NOMO-1 treated with DMSO at 0.1 percent for 48 hours (cell line): Measurements from ENCODE around the gene FTCD.
"Not testable (repeated sequence)": the region's sequence is repeated elsewhere in the genome, so short reads cannot be mapped to it uniquely, and the experiment has no call there.

Source experiments
- DNase-seq: peaks from one replicate; lab custom pipeline; 2025; ENCODE audit not compliant: unreplicated experiment; lab: John Stamatoyannopoulos, UW

FTCD gene

DNA sequence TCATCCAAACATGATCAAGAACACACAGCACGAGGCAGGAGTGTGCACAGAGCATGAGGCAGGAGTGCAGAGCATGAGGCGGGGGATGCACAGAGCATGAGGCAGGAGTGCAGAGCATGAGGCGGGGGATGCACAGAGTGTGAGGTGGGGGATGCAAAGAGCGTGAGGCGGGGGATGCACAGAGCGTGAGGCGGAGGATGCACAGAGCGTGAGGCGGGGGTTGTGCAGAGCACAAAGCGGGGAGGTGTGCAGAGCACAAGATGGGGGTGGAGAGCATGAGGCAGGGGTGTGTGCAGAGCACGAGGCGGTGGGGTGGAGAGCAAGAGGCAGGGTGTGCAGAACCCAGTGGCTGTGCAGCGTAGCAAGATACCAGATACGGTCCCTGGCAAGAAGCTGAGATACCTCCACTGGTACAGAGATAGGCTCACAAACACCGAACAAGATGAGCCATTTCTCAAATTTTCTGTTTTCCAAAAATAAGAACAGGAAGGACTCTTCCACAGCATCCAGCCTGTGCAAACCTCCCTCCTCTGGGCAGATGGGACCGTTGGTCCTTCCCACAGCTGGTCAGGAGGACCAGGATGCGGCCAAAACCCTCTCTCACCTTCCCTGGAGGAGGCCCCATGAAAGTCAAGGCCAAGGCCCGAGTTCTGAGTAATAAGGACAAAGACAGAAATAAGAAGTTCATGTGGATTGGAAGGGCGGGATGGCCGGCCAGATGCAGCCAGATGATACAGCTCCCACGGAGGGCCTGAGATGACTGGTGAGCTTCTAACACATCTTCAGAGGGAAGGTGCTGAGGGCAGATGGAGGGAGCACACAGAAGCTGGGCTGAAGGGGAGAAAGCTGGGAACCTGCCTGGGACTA is 16.9 kb upstream of the FTCD start:
- DNase-seq = no peak

- no peak for DNase-seq
Observed at GRCh38 chr21:46171585-46171984, 16.2 kb upstream of the FTCD start.

- not testable (repeated sequence) for DNase-seq
Observed at GRCh38 chr21:46170436-46171193, 15.2 kb upstream of the FTCD start.

- DNase-seq = no peak
Observed at GRCh38 chr21:46168659-46169386, 13.4 kb upstream of the FTCD start.

DNA sequence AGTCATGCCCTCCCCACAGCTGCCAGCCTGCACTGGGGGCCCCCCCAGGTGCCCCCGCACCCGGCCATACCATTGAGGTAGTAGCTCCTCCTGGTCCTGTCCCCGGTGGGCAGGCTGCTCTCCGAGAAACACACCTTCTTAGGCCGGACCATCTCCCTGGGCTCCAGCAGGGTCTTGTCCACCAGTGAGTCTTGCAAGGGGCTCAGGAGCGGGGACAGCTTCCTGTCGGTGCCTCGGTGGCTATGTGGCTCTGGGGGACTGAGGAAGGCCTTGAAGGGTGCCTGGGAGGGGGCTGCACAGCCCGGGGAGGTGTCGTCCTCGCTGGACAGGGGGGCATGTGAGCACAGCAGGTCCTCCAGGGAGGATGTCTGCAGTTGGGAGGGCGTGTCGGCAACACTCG is 12.9 kb upstream of the FTCD start:
- no peak for DNase-seq

DNA sequence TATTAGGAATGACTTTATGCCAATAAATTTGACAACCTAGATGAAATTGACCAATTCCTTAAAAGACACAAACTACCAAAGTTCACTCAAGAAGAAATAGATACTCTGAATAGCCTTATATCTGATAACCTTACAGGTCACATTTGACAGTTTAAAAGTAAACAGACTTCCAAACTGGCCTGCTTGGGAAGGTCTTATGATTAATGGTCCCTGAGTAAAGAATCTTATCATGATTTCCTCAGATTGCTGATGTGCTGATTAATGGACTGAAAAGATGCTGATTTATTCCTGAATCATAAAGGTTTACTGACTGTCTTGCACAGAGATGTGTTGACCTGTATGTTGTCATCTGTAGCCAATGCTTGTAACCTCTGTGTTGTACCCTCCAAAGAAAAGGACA is 9.7 kb upstream of the FTCD start:
- no peak for DNase-seq

- DNase-seq = no peak
Observed at GRCh38 chr21:46163380-46163779, 8.0 kb upstream of the FTCD start.

GRCh38 chr21:46161633-46162592 is 6.5 kb upstream of the FTCD start:
- DNase-seq = no peak

GRCh38 chr21:46160907-46161632 is 5.7 kb upstream of the FTCD start:
- no peak for DNase-seq

GRCh38 chr21:46160657-46160906 is 5.2 kb upstream of the FTCD start:
- no peak for DNase-seq

DNA sequence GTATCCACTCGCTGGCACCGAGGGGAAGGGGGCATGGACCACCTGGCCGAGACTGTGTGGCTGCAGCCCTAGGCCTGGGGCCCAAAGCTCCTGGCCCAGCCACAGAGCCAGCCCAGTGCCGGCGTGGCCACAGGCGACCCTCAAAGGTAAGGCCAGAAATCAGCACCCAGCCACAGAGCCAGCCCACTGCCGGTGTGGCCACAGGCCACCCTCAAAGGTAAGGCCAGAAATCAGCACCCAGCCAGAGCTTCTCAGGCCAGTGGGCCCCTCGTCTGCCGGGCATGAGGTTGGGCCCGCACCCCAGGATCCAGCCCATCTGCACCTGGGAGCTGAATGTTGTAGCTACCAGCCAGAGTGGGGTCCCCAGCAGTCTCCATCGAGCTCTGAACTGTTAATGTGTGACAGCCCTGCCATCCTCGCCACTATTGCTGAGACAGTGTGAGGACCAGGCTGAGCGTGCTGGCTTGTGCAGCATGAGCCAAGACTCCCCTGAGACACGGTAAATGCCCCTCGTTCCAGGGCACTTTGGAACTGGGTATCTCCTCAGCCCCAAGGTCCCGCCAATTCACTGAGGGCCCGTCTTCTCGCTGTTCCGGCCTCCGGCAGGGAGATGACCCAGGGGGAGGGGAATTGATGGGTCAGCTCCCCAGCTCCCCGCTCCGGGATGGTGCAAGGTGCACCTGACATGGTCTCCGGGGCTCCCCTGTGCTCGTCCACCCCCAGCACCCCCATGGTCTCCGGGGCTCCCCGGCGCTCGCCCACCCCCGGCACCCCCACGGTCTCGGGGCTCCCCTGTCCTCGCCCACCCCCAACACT is 4.7 kb upstream of the FTCD start:
- no peak for DNase-seq

GRCh38 chr21:46159390-46159789 is 4.0 kb upstream of the FTCD start:
- no peak for DNase-seq

- DNase-seq = no peak
Observed at GRCh38 chr21:46158666-46159300, 3.4 kb upstream of the FTCD start.

DNA sequence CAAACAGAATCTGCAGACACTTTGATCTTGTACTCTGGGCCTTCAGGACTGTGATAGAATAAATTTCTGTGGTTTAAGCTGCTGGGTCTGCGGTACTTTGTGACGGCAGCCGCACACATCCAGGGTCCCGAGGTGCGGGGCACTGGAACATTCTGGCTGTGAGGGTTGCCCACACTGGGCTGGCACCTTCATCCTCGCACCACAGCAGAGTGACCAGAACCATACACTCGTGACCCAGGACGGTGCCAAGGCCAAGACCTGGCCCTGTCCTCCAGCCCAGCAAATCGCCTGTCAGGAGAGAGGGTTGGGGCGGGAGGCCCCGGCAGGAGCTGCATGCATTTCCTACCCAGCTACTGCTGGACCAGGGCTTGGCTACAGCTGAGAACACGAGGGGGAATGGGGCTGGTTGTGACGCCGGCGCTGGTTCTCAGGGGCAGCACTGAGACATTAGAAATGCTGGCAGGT is 2.6 kb upstream of the FTCD start:
- no peak for DNase-seq

DNA sequence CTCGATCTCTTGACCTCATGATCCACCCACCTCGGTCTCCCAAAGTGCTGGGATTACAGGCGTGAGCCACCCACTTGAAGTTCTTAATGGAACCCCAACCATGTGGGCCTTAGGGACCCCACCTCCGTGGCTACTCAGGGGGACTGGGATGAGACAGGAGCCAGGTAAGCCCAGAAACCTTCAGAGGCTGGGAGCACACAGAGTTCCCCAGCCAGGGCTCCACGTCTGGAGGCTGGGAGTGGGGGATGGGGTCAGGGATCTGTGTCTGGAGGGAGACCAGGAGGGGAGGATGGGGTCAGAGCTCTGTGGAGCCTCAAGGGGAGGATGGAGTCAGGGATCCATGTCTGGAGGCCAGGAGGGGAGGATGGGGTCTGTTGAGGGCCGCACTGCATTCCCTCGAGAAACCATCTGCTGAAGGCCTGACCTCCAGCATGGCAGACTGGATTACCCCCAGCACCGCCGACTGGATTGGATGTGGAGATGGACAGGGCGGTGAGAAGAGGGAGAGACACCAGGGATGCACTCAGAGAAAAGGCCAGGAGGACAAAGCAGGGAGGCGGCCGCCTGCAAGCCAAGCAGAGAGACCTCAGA is 2.1 kb upstream of the FTCD start:
- DNase-seq = no peak

GRCh38 chr21:46156678-46157077 is 1.3 kb upstream of the FTCD start:
- no peak for DNase-seq

- no peak for DNase-seq
Observed at GRCh38 chr21:46156378-46156645, 933 bp upstream of the FTCD start.

- no peak for DNase-seq
Observed at GRCh38 chr21:46154955-46155513, 345 bp downstream of the FTCD start.
